Prostate gland (tissue), 2 donors: ENCODE results near the gene RGS9. TPM values are rescaled to one million over a fixed set of nuclear protein-coding genes. Genes with fewer than 3 reads are reported as not detected.

ENCODE experiments used
- DNase-seq: peaks from one replicate; pipeline ENCODE4 v3.0.0-alpha.2; 2019; ENCODE audit warnings: low spot score
- H3K27ac ChIP-seq, 2 donors: fragments of 200-600 bp; sonication (generic); 2 replicates each; pipeline ENCODE4 v1.5.1; 2017 to 2019
- H3K27me3 ChIP-seq: fragments of 200-600 bp; sonication (generic); replicated peaks from 2 replicates; pipeline ENCODE4 v1.5.1; 2019; ENCODE audit not compliant: insufficient read depth
- H3K36me3 ChIP-seq, 2 donors: fragments of 200-600 bp; sonication (generic); 1 replicate in 1 of 2; 2 replicates in 1 of 2; pipeline versions ENCODE4 v1.5.1 to v1.8.1; 2017 to 2019
- H3K4me1 ChIP-seq: fragments of 200-600 bp; sonication (generic); replicated peaks from 2 replicates; pipeline ENCODE4 v1.5.1; 2019
- H3K4me3 ChIP-seq, 2 donors: fragments of 200-600 bp; sonication (generic); 2 replicates each; pipeline ENCODE4 v1.5.1; 2017 to 2019
- H3K9me3 ChIP-seq: fragments of 200-600 bp; sonication (generic); 2 replicates; pipeline ENCODE4 v1.5.1; 2017
- CTCF ChIP-seq, 4 experiments: fragments of 200-600 bp in 2 of 4; fragments of 450-650 bp in 2 of 4; sonication (generic) in 2 of 4; IDR thresholded peaks; 1 replicate in 3 of 4; 2 replicates in 1 of 4; pipeline ENCODE4 v1.5.1; 2016 to 2019; ENCODE audit warnings: antibody characterized with exemption in 4 of 4, mild to moderate bottlenecking in 2 of 4, moderate library complexity in 2 of 4
- POLR2A ChIP-seq: fragments of 450-650 bp; IDR thresholded peaks from one replicate; pipeline ENCODE4 v1.6.1; 2016; ENCODE audit warnings: antibody characterized with exemption, mild to moderate bottlenecking
- POLR2AphosphoS5 ChIP-seq: sonication (generic); formaldehyde crosslinking; IDR thresholded peaks from one replicate; pipeline ENCODE4 v1.6.1; 2017; ENCODE audit warnings: antibody characterized with exemption
- WGBS: methylation state at CpG from one replicate; pipeline ENCODE4 v1.1.5; 2018; 5-methylcytosine and 5-hydroxymethylcytosine counted together
- intact Hi-C: fragments of 100-400 bp; cut with DNase I; formaldehyde crosslinking; loops from one replicate; pipeline ENCODE4 v1.14.2; 2022
- total RNA-seq, 2 donors: library from RNA; depleted of rRNA; stranded (reverse); fragments of >200 nt; gene quantifications; one replicate each; pipeline ENCODE4 v1.1.0, GENCODE V29; 2016

Gene RGS9
- total RNA-seq, 2 donors from 2014 or later, result 7.9 to 9.3 TPM

DNA sequence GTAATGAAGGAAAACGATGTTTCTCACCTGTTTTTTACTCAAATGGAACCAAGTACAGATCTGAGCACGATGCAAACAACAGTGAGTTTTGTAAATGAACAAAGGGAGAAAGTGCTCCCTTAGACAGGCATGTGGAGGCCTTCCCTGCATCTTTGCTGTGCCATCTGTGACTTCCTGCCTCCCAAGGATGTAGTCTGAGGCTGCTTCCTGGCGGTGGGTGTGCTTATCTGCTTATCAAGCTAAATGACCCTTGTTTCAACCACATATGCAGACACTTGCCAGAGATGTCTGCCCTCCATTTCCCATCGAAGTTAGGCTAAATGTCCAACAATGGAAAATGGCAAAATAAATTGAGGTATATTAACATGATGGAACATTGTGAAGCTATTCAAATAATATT, 34.6 kb downstream of the RGS9 start:
- H3K36me3 ChIP-seq, result no peaks in the 10 kb centered on the region
- no peaks in the 10 kb centered on the region for H3K9me3 ChIP-seq
- no peak for TF ChIP-seq POLR2A
- no peak for TF ChIP-seq CTCF (IDR thresholded peaks at IDR 0.05)
- no peak for TF ChIP-seq POLR2AphosphoS5
- 72% methylated on average over 4 of the region's 4 CpGs for WGBS
- no peaks in the 10 kb centered on the region for H3K27me3 ChIP-seq
- H3K27ac ChIP-seq, result no peak overlapping the region
- no peak for DNase-seq
- H3K4me3 ChIP-seq, result no peak overlapping the region
- intact Hi-C loops, result no loop called here
- no peaks in the 10 kb centered on the region for H3K4me1 ChIP-seq

- TF ChIP-seq CTCF (IDR thresholded peaks at IDR 0.05) (no peak), POLR2AphosphoS5 (no peak), POLR2A (no peak)
- no peaks in the 10 kb centered on the region for H3K36me3 ChIP-seq
- no peaks in the 10 kb centered on the region for H3K9me3 ChIP-seq
- no peaks in the 10 kb centered on the region for H3K4me1 ChIP-seq
- DNase-seq, result no peak
- intact Hi-C loops, result no loop called here
- H3K4me3 ChIP-seq, result no peak overlapping the region
- WGBS, result 99% methylated on average over 11 of the region's 11 CpGs
- no peak overlapping the region for H3K27ac ChIP-seq
- no peaks in the 10 kb centered on the region for H3K27me3 ChIP-seq
Measured at GRCh38 chr17:65172496-65173136, 35.4 kb downstream of the RGS9 start.

- Histone ChIP-seq H3K27ac (no peak overlapping the region), H3K27me3 (no peaks in the 10 kb centered on the region), H3K4me1 (no peaks in the 10 kb centered on the region), H3K9me3 (no peaks in the 10 kb centered on the region), H3K36me3 (no peaks in the 10 kb centered on the region), H3K4me3 (no peak overlapping the region)
- 53% methylated on average over 12 of the region's 12 CpGs for WGBS
- peak; percentile 5 for DNase-seq
- TF ChIP-seq CTCF (IDR thresholded peaks at IDR 0.05) (no peak), POLR2A (no peak), POLR2AphosphoS5 (no peak)
- intact Hi-C loops, result no loop called here
Measured at GRCh38 chr17:65173284-65173793, 36.2 kb downstream of the RGS9 start.

GRCh38 chr17:65173976-65174683, 37.0 kb downstream of the RGS9 start:
- H3K27ac ChIP-seq, result no peak overlapping the region
- WGBS, result 85% methylated on average over 9 of the region's 9 CpGs

More at GRCh38 chr17:65173976-65174683, 37.0 kb downstream of the RGS9 start:
- H3K27me3 ChIP-seq, result no peaks in the 10 kb centered on the region
- intact Hi-C loops, result no loop called here
- no peak overlapping the region for H3K4me3 ChIP-seq
- H3K4me1 ChIP-seq, result no peaks in the 10 kb centered on the region
- H3K9me3 ChIP-seq, result no peaks in the 10 kb centered on the region
- no peak for TF ChIP-seq POLR2A
- TF ChIP-seq POLR2AphosphoS5, result no peak
- no peak for TF ChIP-seq CTCF (IDR thresholded peaks at IDR 0.05)
- H3K36me3 ChIP-seq, result no peaks in the 10 kb centered on the region
- DNase-seq, result no peak
